HepG2 (cell line): ENCODE results near the gene CAPN7. TPM values are rescaled to one million over a fixed set of nuclear protein-coding genes. Genes with fewer than 3 reads are reported as not detected.

Source experiments
- BCL3 ChIP-seq: sonication (generic); formaldehyde crosslinking; IDR thresholded peaks from 2 replicates; pipeline ENCODE4 v1.5.1; 2020; ENCODE audit warnings: mild to moderate bottlenecking, missing genetic modification reagents, moderate library complexity
- ETV5 ChIP-seq: IDR thresholded peaks from 2 replicates; pipeline ENCODE4 v1.6.1; 2018; ENCODE audit warnings: missing biosample characterization, missing genetic modification reagents, inconsistent platforms, borderline replicate concordance
- GMEB2 ChIP-seq: IDR thresholded peaks from 2 replicates; pipeline ENCODE4 v1.6.1; 2016; ENCODE audit warnings: missing biosample characterization, missing genetic modification reagents, low read depth
- HMGXB4 ChIP-seq, 2 experiments: sonication (generic) in 1 of 2; formaldehyde crosslinking in 1 of 2; IDR thresholded peaks; 2 replicates each; pipeline versions ENCODE4 v1.4.0 to v1.6.1; 2018 to 2020; ENCODE audit warnings: missing genetic modification reagents in 2 of 2, borderline replicate concordance in 1 of 2, low read depth in 1 of 2, mild to moderate bottlenecking in 1 of 2, missing biosample characterization in 1 of 2
- HNF4A ChIP-seq: sonication (generic); formaldehyde crosslinking; IDR thresholded peaks from 2 replicates; pipeline ENCODE4 v1.4.0; 2020; ENCODE audit warnings: missing genetic modification reagents
- HNRNPUL1 ChIP-seq: fragments of 200-400 bp; formaldehyde crosslinking; IDR thresholded peaks from 2 replicates; pipeline ENCODE4 v1.6.1; 2017; ENCODE audit warnings: low read depth, mild to moderate bottlenecking, low read length, moderate library complexity
- ISX ChIP-seq: sonication (generic); formaldehyde crosslinking; conservative IDR thresholded peaks from 2 replicates; pipeline ENCODE4 v1.5.0; 2020; ENCODE audit warnings: missing genetic modification reagents
- JUN ChIP-seq: sonication (generic); formaldehyde crosslinking; IDR thresholded peaks from 2 replicates; pipeline ENCODE4 v1.4.0; 2020; ENCODE audit warnings: mild to moderate bottlenecking, missing genetic modification reagents
- PAXIP1 ChIP-seq: sonication (generic); formaldehyde crosslinking; conservative IDR thresholded peaks from 2 replicates; pipeline ENCODE4 v1.4.0; 2020; ENCODE audit warnings: mild to moderate bottlenecking, missing genetic modification reagents, moderate library complexity
- POGZ ChIP-seq: sonication (generic); formaldehyde crosslinking; IDR thresholded peaks from 2 replicates; pipeline ENCODE4 v1.4.0; 2020; ENCODE audit warnings: mild to moderate bottlenecking, missing genetic modification reagents
- RARA ChIP-seq: IDR thresholded peaks from 2 replicates; pipeline ENCODE4 v1.6.1; 2016; ENCODE audit warnings: missing genetic modification reagents, missing compliant biosample characterization
- SNRNP70 ChIP-seq: fragments of 200-400 bp; formaldehyde crosslinking; IDR thresholded peaks from 2 replicates; pipeline ENCODE4 v1.6.1; 2017; ENCODE audit warnings: mild to moderate bottlenecking, low read depth, low read length, moderate library complexity
- ZNF362 ChIP-seq: sonication (generic); formaldehyde crosslinking; IDR thresholded peaks from 2 replicates; pipeline ENCODE4 v1.4.0; 2020; ENCODE audit warnings: missing genetic modification reagents, mild to moderate bottlenecking, borderline replicate concordance
- ZNF451 ChIP-seq: sonication (generic); formaldehyde crosslinking; IDR thresholded peaks from 2 replicates; pipeline ENCODE4 v1.5.0; 2020; ENCODE audit warnings: mild to moderate bottlenecking, missing genetic modification reagents
- ZNF597 ChIP-seq: sonication (generic); formaldehyde crosslinking; IDR thresholded peaks from 2 replicates; pipeline ENCODE4 v1.5.0; 2020; ENCODE audit warnings: missing genetic modification reagents
- ZNF598 ChIP-seq: sonication (generic); formaldehyde crosslinking; IDR thresholded peaks from 2 replicates; pipeline ENCODE4 v1.5.1; 2020; ENCODE audit warnings: mild to moderate bottlenecking, missing genetic modification reagents, borderline replicate concordance
- ZNF614 ChIP-seq: IDR thresholded peaks from 2 replicates; pipeline ENCODE4 v1.6.1; 2018; ENCODE audit warnings: missing biosample characterization, missing genetic modification reagents, inconsistent platforms, borderline replicate concordance
- ZNF746 ChIP-seq: sonication (generic); formaldehyde crosslinking; IDR thresholded peaks from 2 replicates; pipeline ENCODE4 v1.8.0; 2022; ENCODE audit warnings: mild to moderate bottlenecking, missing genetic modification reagents
- polyA plus RNA-seq, 8 experiments: library from polyadenylated mRNA; depleted of rRNA in 3 of 8; stranded (reverse) in 7 of 8; unstranded in 1 of 8; fragments of >200 nt; fragmentation: Illumina TruSeq in 4 of 8; extraction: Trizol in 4 of 8; gene quantifications; 2 replicates each; pipeline versions ENCODE4 v1.2.1 to v1.2.3, GENCODE V29; 2011 to 2016; ENCODE audit warnings: low read depth in 4 of 8, missing spikeins in 1 of 8, mixed read lengths in 1 of 8; ENCODE audit not compliant: insufficient read depth in 1 of 8
- total RNA-seq, 5 experiments: library from RNA; depleted of rRNA; stranded (reverse); fragments of >200 nt; fragmentation: Illumina TruSeq; extraction: Trizol; gene quantifications; 2 replicates each; pipeline ENCODE4 v1.2.3, GENCODE V29; 2016; ENCODE audit warnings: low read depth in 1 of 5

Gene CAPN7
- total and polyA plus RNA-seq, 2 of the 13 experiments (the other 11 are each of a cell fraction or from before 2014, with no cell fraction given), result 16.7 to 36.8 TPM

- no peak for TF ChIP-seq HMGXB4 (CRISPR knock-in tag; IDR thresholded peaks at IDR 0.05; ENCODE audit: borderline replicate concordance in 1 of 2, low read depth in 1 of 2)
- no peak for TF ChIP-seq HNRNPUL1
- no peak for TF ChIP-seq BCL3 (CRISPR knock-in tag)
- peak; percentile 34; the same call in 1 of the 2 replicates for TF ChIP-seq HNF4A (CRISPR knock-in tag)
- no peak for TF ChIP-seq GMEB2
- peak; percentile 37; the same call in 1 of the 2 replicates for TF ChIP-seq ETV5 (CRISPR knock-in tag)
- no peak for TF ChIP-seq ZNF598 (CRISPR knock-in tag)
- TF ChIP-seq POGZ (CRISPR knock-in tag), result 0 out of 2 replicates have a peak, but pooled peaks have one; percentile 14
- TF ChIP-seq ISX (CRISPR knock-in tag), result no peak
- TF ChIP-seq PAXIP1 (CRISPR knock-in tag), result peak; percentile 59; the same call in 1 of the 2 replicates
- TF ChIP-seq ZNF597 (CRISPR knock-in tag), result no peak
- TF ChIP-seq SNRNP70, result no peak
- no peak for TF ChIP-seq ZNF451 (CRISPR knock-in tag)
- TF ChIP-seq JUN (CRISPR knock-in tag), result no peak
- TF ChIP-seq RARA (CRISPR knock-in tag), result peak; percentile 79
- peak; percentile 75; the same call in 1 of the 2 replicates for TF ChIP-seq ZNF362 (CRISPR knock-in tag)
- no peak for TF ChIP-seq ZNF746
- TF ChIP-seq ZNF614 (CRISPR knock-in tag), result 0 out of 2 replicates have a peak, but pooled peaks have one; percentile 40
Observed at GRCh38 chr3:15159501-15160136, 46.4 kb upstream of the CAPN7 start (continued).
